Coronary artery (tissue), 2 donors: ENCODE results near the gene AARSD1.

Source experiments
- DNase-seq: peaks from one replicate; pipeline ENCODE4 v3.0.0-alpha.2; 2017; ENCODE audit warnings: low spot score
- H3K27ac ChIP-seq, 2 donors: fragments of 200-600 bp; sonication (generic); one replicate each; pipeline ENCODE4 v1.5.1; 2016 to 2019
- H3K4me3 ChIP-seq: fragments of 200-600 bp; sonication (generic); 2 replicates; pipeline ENCODE4 v1.5.1; 2016; ENCODE audit warnings: mild to moderate bottlenecking, moderate library complexity
- TF ChIP-seq, protein P1 (sequence below): fragments of 200-600 bp; sonication (generic); IDR thresholded peaks from one replicate; pipeline ENCODE4 v1.5.1; 2019; ENCODE audit warnings: antibody characterized with exemption

The AARSD1 gene

DNA sequence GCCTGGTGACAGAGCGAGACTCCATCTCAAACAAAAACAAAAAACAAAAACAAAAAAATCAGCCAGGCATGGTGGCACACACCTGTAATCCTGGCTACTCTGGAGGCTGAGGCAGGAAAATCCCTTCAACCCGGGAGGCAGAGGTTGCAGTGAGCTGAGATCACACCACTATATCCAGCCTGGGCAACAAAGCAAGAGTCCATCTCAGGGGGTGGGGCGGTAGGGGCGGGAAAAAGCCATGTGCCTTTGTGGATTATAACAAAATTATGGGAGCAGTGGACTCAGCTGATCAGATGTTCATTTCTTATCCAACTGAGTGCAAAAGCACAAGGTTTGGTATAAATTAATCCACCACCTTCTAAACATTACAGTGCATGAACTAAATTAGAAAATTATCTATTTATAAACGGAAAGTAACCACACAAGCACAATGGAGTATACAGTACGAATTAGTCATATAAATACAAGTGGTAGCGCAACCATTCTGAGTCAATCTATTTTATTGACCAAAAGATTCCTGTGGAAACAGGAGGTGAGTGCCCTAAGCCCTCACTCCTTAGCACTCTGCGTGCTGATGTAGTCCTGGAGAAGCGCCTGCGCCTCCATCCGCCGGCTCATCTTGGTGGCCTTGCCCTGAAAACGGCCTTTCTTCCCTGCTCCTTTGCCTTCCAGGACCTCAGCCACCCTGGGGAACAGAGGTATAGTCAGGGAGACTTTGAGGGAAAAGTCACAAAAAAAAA, 14.0 kb downstream of the AARSD1 start:
- DNase-seq = no peak
- TF ChIP-seq, protein P1, sequence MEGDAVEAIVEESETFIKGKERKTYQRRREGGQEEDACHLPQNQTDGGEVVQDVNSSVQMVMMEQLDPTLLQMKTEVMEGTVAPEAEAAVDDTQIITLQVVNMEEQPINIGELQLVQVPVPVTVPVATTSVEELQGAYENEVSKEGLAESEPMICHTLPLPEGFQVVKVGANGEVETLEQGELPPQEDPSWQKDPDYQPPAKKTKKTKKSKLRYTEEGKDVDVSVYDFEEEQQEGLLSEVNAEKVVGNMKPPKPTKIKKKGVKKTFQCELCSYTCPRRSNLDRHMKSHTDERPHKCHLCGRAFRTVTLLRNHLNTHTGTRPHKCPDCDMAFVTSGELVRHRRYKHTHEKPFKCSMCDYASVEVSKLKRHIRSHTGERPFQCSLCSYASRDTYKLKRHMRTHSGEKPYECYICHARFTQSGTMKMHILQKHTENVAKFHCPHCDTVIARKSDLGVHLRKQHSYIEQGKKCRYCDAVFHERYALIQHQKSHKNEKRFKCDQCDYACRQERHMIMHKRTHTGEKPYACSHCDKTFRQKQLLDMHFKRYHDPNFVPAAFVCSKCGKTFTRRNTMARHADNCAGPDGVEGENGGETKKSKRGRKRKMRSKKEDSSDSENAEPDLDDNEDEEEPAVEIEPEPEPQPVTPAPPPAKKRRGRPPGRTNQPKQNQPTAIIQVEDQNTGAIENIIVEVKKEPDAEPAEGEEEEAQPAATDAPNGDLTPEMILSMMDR = no peak

GRCh38 chr17:42946812-42947211, 17.4 kb downstream of the AARSD1 start:
- TF ChIP-seq, protein P1 = no peak
- DNase-seq = no peak
- peak overlapping the region; percentile 48 to 62 for H3K27ac ChIP-seq
- no peak overlapping the region for H3K4me3 ChIP-seq

More for the DNA sequence above, 14.0 kb downstream of the AARSD1 start:
- H3K4me3 ChIP-seq = no peak overlapping the region
- H3K27ac ChIP-seq = no peak overlapping the region

GRCh38 chr17:42944211-42944610, 20.0 kb downstream of the AARSD1 start:
- H3K4me3 ChIP-seq = no peak overlapping the region
- TF ChIP-seq, protein P1 = no peak
- no peak for DNase-seq
- no peak overlapping the region for H3K27ac ChIP-seq

- DNase-seq = no peak
- TF ChIP-seq, protein P1 = peak; percentile 61
- Histone ChIP-seq H3K27ac (no peak overlapping the region), H3K4me3 (no peak overlapping the region)
Observed at GRCh38 chr17:42937712-42938596, 26.3 kb downstream of the AARSD1 start.

GRCh38 chr17:42929497-42929844, 34.8 kb downstream of the AARSD1 start:
- TF ChIP-seq, protein P1 = no peak
- Histone ChIP-seq H3K27ac (peak overlapping the region in 1 of 2 donors; percentile 27), H3K4me3 (no peak overlapping the region)
- no peak for DNase-seq

DNA sequence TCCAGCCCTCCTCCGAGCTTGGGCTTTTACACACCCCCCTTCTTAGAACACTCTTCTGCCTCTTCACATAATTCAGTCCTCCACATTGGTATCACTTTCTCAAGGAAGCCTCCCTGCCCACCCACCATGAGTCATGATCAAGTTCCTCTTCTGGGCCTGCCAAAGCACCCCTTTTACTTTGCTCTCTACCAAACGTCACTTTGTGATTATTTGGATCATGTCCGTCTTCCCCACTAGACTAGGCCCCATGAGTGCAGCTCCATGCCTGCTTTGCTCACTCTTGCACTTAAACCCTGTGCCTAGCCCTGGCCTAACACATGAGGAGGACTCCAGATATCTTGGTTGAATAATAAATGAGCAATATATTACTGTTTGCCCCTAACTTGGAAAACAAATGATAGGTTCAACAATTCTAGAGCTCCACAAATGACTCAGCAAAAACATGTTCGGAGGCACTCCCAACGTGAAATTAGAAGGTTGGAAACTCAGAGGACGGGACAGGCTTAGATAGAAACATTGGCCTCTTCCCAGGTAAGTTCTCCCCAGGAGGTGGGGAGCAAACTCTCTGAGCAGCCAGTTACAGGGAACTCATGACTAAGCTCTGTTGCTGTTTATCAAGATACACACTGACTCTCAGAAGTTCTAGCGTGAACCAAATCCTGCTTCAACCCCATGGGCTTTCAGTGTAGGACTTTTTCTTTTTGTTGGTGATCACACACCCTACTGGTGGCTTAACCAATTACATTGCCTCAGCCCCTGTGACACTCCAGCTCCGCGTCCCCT, 35.3 kb downstream of the AARSD1 start:
- peak; percentile 76 for DNase-seq
- TF ChIP-seq, protein P1 = peak; percentile 34
- peak overlapping the region; percentile 53 to 89 for H3K27ac ChIP-seq
- peak overlapping the region; percentile 33 for H3K4me3 ChIP-seq
